HG03045 (cell line): ENCODE results near the gene RABGGTA.
A peak's percentile ranks its signal among the peaks of the same experiment; 100 is the strongest.

Experiments used
- ATAC-seq: cut with Tn5 transposase; IDR thresholded peaks from one replicate; pipeline ENCODE4 v1.9.1; 2021; ENCODE audit warnings: mild to moderate bottlenecking, moderate library complexity; ENCODE audit not compliant: unreplicated experiment

The RABGGTA gene

GRCh38 chr14:24280797-24281460 is 9.5 kb upstream of the RABGGTA start:
- no peak for ATAC-seq

GRCh38 chr14:24279301-24280186 is 8.1 kb upstream of the RABGGTA start:
- ATAC-seq, result peak; percentile 41

- no peak for ATAC-seq
Observed at GRCh38 chr14:24278424-24278823, 7.0 kb upstream of the RABGGTA start.

GRCh38 chr14:24277606-24278321 is 6.4 kb upstream of the RABGGTA start:
- no peak for ATAC-seq

- ATAC-seq, result no peak
Observed at GRCh38 chr14:24277071-24277470, 5.7 kb upstream of the RABGGTA start.

- ATAC-seq, result peak; percentile 30
Observed at GRCh38 chr14:24274101-24274543, 2.7 kb upstream of the RABGGTA start.

- ATAC-seq, result no peak
Observed at GRCh38 chr14:24273422-24273998, 2.1 kb upstream of the RABGGTA start.

- no peak for ATAC-seq
Observed at GRCh38 chr14:24272467-24272866, 1.1 kb upstream of the RABGGTA start.

GRCh38 chr14:24271834-24272263 is 452 bp upstream of the RABGGTA start:
- ATAC-seq, result no peak

- ATAC-seq, result no peak
Observed at GRCh38 chr14:24270537-24271133, 762 bp downstream of the RABGGTA start.

GRCh38 chr14:24269910-24270536 is 1.4 kb downstream of the RABGGTA start:
- ATAC-seq, result no peak

- ATAC-seq, result no peak
Observed at GRCh38 chr14:24269368-24269767, 2.0 kb downstream of the RABGGTA start.

- no peak for ATAC-seq
Observed at GRCh38 chr14:24268225-24268624, 3.2 kb downstream of the RABGGTA start.

GRCh38 chr14:24267516-24267915 is 3.9 kb downstream of the RABGGTA start:
- no peak for ATAC-seq

GRCh38 chr14:24266344-24267244 is 4.8 kb downstream of the RABGGTA start:
- no peak for ATAC-seq

GRCh38 chr14:24264298-24264697 is 7.1 kb downstream of the RABGGTA start:
- no peak for ATAC-seq

GRCh38 chr14:24263848-24264247 is 7.5 kb downstream of the RABGGTA start:
- no peak for ATAC-seq

- no peak for ATAC-seq
Observed at GRCh38 chr14:24262821-24263733, 8.3 kb downstream of the RABGGTA start, which contains the start of gene TGM1. TGM1 (minus strand) TSS chr14:24263177; CDS start chr14:24262352, 825 bp downstream.
